ENCODE results near the gene PTF1A.

The PTF1A gene

DNA sequence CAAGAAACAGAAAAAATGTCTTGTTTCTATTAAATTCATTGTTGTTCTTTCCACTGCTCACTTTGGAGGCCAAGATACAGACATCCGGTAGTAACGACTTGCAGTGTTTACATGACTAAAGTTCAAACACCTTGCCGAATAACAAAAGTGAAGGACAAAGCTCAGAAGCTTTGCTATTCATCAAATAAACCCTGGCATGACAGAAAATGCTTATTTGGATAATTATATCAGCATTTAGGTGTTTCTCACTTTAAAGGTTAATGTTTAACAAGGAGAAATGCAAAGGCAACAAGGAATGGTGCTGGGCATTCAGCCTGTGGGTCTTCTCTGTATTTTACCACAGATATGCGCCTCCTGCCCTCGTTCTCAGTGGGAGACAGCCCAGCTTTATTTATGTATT is 5.4 kb upstream of the PTF1A start:
- DNase-seq (ENCODE audit: low read depth in 2 of 2) = no peak

DNA sequence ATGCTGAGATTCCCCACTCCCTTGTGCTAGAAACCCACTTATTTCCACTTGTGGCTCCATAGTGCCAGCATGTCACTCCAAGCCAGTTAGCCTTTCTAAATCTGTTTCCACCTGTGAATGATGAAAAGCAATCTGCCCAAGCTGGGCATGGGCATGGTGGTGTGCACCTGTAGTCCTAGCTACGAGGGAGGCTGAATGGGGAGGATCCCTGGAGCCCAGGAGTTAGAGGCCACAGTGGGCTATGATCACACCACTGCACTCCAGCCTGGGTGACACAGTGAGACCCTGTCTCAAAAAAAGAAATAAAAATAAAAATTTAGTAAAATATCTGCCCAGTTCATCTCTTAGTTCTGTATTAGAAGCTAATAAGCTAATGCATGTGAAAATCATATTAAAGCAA is 5.0 kb upstream of the PTF1A start:
- no peak for DNase-seq (ENCODE audit: low read depth in 2 of 2)

DNA sequence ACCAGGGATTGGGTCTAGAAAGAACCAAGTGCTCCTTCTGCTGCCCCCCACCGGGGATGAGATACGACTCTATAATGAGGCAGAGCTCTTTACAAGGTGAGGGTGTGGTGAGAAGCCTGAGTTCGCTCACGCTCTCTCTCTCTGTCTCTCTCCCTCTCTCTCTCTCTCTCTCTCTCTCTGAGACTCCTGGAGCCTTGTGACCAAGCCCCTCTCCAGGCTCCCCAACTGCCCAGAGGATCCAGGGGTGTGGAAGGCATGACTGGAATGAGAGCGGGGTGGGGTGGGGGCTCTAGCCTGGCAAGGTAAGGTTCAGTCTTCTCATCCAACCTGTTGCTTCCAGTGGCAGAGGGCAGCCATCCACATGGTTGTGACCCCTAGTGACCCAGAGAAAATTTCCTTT is 3.1 kb upstream of the PTF1A start:
- no peak for DNase-seq (ENCODE audit: low read depth in 2 of 2)

DNA sequence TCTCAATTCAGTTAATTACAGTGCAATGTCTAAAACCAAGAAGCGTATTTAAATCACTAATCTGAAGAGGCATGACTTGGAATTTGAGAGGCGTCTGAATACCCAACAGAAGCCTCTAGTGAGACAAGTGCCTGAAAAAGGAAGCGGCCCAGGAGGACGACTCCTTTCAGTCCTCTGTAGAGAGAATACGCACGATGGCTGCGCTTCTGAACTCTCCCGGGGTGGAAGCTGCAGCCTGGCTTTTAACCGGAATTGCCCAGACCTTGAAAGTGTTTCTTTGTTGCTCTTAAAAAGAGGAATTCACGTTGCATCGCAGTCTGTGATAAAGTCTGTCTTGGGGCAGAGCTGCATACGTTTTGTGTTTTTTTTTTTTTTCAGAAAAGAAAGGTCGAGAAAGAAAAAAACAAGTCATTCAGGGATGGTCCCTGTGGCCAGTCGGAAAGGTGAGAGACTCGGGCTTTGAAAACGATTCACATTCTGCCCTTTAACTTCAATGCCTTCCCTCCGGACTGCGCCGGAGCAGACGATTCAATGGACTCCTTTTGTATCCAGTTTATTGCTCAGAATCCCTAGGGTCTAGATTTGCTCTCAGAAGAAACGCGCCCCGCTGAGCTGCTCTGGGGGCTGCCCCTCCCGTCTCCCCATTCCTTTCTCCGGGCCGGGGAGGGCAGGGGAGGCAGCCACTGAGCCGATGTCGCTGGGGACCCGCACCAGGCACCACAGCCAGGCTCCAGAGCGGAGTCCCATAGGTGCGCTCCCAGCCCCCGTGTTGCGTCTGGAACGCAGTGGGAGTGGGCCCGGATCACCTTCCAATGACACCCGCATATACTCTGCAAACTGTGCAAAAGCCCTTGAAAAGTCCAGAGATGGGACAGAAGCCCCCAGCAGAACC is 994 bp upstream of the PTF1A start:
- DNase-seq (ENCODE audit: low read depth in 2 of 2) = no peak

DNA sequence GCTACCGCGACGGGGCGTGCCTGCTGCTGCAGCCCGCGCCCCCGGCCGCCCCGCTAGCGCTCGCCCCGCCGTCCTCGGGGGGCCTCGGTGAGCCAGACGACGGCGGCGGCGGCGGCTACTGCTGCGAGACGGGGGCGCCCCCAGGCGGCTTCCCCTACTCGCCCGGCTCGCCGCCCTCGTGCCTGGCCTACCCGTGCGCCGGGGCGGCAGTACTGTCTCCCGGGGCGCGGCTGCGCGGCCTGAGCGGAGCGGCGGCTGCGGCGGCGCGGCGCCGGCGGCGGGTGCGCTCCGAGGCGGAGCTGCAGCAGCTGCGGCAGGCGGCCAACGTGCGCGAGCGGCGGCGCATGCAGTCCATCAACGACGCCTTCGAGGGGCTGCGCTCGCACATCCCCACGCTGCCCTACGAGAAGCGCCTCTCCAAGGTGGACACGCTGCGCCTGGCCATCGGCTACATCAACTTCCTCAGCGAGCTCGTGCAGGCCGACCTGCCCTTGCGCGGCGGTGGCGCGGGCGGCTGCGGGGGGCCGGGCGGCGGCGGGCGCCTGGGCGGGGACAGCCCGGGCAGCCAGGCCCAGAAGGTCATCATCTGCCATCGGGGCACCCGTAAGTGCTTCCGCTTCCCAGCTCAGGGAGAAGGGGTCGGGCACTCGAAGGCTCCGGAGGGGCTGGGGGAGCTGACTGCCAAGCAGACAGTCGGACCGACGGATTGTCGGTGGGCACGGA is 761 bp downstream of the PTF1A start:
- DNase-seq (ENCODE audit: low read depth in 2 of 2) = no peak

DNA sequence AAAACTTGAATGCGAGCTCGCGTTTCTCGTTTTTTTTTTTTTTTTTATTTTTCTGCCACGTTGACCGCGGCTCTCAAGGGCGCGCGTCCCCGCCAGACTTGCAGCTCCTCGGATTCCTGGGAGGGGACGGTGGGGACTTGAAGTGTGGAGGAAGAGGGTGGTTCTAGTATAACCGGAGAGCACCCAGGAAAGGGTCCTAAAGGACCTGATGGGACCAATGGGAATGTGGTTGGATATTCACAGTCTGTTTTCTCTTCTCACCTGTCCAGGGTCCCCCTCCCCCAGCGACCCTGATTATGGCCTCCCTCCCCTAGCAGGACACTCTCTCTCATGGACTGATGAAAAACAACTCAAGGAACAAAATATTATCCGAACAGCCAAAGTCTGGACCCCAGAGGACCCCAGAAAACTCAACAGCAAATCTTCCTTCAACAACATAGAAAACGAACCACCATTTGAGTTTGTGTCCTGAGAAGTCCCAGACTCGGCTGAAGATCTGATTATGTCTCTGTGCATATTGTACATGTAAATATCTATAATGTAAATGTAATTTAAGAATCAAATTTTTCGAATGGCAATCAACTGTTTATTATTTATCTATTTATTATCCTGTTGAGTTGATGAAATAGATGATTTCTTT is 1.4 kb downstream of the PTF1A start:
- no peak for DNase-seq (ENCODE audit: low read depth in 2 of 2)

DNA sequence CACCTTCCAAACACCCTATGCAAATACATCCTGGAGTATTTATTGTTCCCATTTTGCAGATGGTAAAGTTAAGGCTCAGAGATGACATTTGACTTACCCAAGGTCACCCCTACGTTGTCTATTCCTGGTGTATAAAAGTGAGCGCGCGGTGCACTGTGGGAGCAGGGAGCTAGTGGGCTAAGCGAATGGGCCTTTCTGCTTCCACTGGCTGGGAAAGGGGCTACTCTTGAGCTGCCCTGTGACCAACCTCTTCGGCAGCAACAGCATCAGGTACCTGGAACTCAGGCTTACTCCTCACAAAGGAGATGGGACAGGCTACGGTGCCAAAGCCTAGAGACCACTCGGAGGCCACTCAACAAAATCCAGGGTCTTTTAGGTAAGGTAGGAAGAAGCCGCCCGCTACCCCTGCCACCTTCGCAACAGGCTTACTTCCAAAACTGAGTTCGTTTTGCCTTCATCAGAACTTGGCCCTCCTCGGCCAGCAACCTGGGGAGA is 2.4 kb downstream of the PTF1A start:
- no peak for DNase-seq (ENCODE audit: low read depth in 2 of 2)

DNA sequence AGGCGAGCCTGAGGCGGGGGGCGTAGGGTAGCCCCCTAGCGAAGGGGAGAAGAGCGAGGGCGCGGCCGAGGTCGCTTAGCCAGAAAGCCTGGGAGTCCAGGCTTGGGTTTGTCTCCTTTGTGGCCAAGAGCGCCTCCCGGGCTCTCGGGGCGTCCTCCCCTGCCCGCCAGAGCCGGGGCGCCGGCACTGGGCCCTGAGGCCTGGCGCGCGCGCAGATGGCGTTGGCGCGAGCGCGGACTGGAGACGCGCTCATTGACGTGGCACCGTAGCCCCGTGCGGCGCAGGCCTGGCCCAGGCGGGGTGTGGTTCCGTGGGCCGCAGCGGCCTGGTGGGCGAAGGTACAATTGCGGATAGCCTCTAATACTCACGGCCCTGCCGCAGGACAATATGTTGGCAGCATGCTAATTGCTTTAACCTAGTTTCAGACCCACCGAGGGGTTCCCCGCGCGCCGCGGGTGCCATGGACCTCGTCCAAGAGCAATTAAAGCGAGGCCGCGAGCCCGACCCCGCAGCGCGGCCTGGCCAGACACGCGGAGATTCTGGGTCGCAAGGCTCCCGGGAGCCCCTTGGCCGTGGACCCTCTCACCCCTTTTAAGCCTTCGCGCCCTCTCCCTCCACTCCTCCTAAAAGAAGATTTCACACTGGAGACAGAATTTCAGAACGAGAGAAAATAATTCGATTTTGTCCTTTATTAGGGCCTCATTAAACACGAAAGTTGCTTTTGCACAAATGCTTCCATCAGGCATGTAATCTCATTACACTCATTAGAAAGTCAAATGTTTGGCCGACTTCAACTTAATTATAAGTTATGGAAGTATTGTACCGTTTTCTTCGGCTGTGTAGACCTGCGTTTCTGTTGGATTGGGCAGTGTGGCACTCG is 3.1 kb downstream of the PTF1A start:
- no peak for DNase-seq (ENCODE audit: low read depth in 2 of 2)

DNA sequence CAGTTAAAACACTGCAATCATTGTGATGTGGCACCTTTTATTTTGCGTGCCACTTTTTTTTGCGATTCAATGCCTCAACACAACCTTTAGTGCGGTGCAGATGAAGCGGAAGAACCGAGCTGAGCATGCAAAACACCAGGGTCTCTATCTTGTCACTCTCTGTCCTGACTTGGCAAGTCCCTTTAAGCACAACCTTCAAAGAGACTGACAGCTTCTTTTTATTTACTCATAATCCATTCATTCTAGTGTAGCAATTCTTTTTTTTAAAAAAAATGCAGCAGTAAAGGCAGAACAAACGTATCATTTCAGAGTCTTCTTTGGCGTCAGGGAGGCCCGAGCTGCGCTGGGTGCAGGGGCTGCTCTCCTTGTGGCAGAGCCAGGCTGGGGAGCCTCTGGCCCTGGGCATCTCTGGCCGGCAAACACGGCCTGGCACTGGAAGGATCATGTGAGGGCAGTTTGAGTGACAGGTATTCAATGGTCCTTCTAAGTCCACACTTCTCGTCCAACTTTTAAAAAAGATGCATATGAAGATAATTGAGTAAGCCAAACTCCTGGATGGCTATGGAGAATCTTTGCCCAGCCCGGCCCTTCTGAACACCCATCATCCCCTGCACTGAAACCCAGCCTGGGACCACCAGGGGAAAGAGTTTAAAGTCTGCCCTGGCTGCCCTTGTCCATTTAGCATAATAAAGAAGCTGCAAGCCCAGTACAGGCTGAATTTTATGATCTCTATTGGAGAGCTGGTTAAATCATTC is 3.9 kb downstream of the PTF1A start:
- no peak for DNase-seq (ENCODE audit: low read depth in 2 of 2)

DNA sequence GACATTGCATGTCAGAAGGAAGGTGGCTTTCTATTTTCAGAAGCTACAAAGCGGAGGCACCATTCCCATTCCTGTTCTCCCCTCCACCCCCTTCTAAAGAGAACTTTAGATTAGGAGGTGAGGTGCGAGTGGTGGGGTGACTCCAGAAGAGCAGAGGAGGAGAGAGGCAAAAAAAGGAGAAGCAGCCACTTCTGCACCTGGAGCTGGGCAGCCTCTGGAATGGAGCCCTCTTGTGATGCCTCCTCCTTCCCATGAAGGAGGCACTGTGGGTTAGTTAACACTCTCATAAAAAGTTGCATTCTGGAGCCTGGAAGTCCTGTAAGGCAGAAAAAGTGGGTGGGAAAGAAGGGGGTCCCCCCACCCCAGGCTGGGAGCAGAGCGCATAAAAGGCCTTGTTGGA is 4.8 kb downstream of the PTF1A start:
- DNase-seq (ENCODE audit: low read depth in 2 of 2) = no peak

DNA sequence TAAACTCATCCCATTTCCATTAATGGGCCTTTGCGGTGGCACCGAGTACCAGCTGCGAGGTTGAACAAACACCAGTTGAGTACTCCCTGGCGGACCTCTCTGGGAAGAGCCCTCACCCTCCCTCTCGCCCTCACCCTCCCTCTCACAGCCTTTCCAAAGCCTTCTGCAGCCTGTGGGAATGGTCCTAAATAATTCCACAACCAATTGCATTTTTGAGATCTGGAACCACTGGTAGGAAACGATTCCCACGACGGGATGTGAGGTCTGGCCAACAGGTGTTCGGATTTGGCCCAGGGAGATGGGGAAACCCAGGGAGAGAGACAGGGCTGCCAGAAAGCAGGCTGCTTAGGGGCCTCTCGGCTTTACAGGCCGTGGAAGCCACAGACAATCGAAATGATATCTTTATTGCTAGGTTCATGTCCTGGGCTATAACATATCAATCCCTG is 5.3 kb downstream of the PTF1A start:
- DNase-seq (ENCODE audit: low read depth in 2 of 2) = no peak

DNA sequence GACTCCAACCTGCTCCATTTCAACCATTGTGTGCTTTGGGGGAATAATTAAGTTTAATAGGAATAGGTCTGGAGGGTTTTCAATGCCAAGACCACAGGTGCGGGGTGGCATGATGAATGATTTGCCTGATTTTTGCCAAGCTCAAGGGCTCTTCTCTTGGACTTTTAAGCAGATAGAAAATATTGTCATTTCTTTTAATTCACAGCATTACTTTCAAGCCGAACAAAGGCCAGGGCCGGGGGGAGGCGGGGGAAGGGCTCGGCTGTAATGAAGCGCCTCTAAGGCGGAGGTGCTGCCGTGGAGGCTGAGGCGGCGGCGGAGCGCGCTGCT is 6.5 kb downstream of the PTF1A start:
- no peak for DNase-seq (ENCODE audit: low read depth in 2 of 2)

DNA sequence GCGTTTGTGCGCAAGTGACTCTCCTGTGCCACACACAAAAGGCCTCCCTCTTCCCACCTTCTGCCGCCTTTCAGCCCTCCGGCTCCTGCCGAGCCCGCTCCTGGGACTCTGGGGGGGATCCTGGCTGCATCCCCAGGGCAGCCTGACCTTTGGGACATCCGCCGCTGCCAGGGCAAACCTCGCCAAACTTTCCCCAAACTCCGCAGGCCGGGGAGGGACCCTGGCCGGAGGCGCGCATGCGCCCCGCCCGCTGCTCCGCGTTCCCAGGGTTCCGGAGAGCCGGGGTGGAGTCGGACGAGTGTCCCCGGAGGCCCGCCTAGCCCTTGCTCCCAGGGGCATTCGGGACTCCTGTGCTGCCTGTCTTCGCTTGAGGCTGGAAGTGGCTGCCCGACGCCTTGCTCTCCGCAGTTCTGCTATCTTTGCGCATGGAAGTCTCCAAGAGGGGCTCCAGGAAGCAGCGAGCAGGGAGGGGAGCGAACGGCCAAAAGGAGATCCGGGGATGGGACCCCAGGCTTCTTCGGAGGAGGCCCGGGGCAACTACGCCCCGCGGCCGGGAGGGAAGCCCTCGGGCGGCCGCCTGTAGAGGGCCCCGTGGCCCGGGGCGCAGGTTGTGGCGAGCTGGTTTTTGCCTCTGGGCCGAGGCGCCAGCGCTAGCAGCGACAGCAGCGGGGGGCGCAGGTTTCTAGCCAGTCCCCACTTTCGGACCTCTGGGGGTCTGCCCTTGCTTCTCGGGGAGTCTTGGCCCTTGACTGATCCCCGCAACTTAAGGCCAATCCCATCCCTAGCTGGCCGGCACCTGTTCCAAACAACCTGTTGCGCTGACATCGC is 7.0 kb downstream of the PTF1A start:
- DNase-seq (ENCODE audit: low read depth in 2 of 2) = no peak

DNA sequence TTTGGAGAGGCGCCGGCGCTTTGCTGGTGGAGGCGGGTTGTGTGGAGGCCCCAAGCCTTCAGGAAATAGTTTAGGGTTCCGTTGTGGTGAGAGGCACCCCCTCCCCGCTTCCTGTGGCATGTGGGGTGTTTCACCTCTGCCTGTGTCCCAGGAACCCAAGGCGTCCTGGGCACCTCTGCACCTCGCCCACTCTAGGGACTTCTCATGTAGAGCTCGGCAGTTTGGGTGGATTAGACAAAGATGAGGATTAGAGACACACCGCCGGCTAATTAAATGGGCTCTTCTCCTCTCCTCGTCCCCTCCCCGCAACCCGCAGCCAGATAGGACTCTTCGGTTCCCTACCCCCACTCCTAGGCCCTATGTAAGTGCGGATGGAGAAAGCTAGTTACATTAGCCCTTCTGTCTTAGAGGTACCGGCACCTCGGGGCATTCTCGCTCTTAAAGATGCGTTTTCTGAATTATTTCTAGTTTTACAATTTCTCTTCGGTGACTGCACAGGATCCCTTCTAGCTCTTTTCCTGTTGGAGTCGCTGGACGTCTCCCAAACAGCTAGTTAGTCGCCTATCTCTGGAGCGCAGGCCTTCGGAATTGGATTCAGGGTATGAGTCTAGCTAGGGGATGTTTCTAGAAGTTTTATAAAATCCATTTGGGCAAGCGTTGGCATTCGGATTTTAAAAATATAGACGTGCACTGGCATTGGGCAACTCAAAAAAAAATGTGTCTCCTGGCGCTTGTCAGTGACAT is 7.8 kb downstream of the PTF1A start:
- no peak for DNase-seq (ENCODE audit: low read depth in 2 of 2)

DNA sequence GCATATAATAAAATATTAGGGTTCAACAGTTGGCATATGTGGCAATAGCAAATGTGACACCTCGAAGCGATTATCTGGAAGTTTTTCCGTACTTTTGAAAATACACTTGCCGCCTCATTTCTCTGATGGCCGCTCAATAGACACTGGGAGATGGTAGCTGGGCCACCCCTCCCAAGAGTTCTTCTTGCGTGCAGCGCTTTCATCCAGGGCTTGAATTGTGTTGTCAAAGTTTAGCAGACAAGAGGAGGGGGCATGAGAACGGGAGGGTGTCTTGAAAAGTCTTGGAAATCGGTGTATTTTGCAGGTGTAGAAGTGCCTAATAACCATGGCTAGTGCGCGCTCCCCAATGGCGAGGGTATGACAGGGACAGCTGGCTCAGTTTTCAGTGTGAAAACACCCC is 8.5 kb downstream of the PTF1A start:
- no peak for DNase-seq (ENCODE audit: low read depth in 2 of 2)

DNA sequence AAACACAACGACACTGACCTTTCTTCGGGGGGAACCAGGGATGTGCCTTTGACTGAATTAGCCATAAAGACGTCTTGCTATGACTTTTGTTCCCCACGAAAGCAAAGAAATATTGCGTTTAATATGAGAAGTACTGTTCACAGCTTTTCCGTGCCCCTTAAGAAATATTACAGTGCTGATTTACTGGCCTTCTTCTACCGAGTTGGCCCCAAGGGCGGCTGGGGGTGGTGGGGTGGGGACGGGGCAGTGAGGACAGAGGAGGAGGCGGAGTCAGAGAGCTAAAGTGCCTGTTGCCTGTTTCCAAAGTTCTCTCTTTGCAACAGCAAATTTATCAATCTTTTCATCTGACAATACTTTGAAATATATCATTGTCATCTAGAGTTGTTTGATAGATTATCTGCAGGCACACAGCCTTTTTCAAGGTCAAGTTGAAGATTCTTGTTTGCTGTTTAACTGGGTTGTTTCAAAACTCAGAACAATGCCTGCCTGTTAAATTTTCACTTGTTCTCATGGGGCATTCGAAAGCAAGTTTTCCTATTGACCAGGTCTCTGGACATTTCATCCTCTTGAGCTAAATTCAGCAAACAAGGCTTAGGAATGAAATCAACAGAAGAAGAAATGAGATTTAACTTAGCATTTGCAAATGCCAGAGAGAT is 9.0 kb downstream of the PTF1A start:
- DNase-seq (ENCODE audit: low read depth in 2 of 2) = no peak

DNA sequence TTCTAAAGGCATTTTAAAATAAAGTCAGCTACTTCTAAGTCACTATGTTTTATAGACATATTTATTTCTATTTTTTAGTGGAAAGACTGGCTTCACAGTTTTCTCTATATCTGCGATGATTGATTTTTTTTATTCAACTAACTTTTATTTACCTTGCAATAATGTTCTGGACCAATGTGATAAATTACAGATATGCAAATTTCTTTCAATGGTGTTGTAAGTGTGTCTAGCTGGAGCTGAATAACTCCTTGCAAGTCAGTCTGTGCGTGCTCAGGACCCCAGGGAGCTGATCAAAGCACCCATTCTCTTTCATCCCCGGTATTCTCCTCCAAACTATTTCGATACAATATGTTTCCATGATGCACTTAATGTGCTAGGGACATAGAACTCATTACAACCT is 9.7 kb downstream of the PTF1A start:
- DNase-seq (ENCODE audit: low read depth in 2 of 2) = no peak

DNA sequence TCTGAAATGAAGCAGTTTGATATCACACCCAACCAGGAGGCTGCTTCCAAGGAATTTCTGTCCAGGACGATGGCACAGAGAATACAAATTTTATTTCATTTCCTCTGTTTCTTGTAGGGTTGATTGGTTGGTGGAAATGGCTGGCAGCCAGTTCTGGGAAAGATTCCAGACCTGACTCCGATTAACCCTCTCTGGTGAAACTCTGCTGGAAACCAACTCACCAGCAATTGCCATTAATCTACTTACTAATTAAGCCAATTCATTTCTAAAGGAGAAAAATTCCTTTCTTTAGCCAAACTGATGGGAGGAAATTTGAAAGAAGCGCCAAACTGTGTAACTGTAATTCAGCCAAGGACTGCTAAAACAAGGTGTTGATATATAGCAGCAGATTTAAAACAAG is 10.7 kb downstream of the PTF1A start:
- DNase-seq (ENCODE audit: low read depth in 2 of 2) = no peak

Data from stimulated activated CD8-positive, alpha-beta memory T cell treated with anti-CD3 and anti-CD28 coated beads, Interleukin-7, amount 100 ng/mL, for 4 hours (primary cell).